ENCODE measurements around the gene MS4A3. TPM values are rescaled to one million over a fixed set of nuclear protein-coding genes. Genes with fewer than 3 reads are reported as not detected.

The MS4A3 gene
- total RNA-seq, 2 experiments from 2014 or later, result not detected

DNA sequence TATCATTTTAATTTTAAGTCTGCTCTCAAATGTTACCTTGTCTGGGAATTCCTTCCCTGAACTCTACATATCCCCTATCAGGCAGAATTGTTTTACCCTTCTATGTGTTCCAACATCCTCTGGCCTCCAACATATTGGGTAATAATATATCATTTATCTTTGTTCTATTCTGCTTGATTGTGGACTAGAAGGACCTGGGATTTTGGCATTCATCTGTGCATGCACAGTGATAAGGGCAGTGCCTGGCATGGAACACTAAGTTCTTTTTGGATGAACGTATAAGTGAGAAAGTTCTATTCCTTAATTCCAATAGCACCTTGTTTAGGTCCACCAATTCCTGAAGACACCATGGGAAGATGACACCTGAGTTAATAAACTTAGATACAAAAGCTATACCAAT is 30.8 kb downstream of the MS4A3 start:
- Histone ChIP-seq H3K4me1 (ENCODE audit: insufficient read depth, low read length, poor library complexity, severe bottlenecking) (no peaks in the 10 kb centered on the region), H2AFZ (ENCODE audit: low read length) (no peak overlapping the region), H3K9me2 (ENCODE audit: insufficient read depth, low read length) (no peaks in the 10 kb centered on the region), H3K79me2 (ENCODE audit: insufficient read depth, low read depth, low read length) (no peaks in the 10 kb centered on the region), H3K36me3 (ENCODE audit: insufficient read depth, low read length) (no peaks in the 10 kb centered on the region), H3K4me3 (ENCODE audit: low read depth, low read length, poor library complexity, severe bottlenecking) (no peak overlapping the region), H3K27ac (ENCODE audit: low read depth, low read length, poor library complexity, severe bottlenecking) (no peak overlapping the region), H3K9me3 (ENCODE audit: low read length) (no peaks in the 10 kb centered on the region), H3K4me2 (ENCODE audit: low read length) (no peak overlapping the region), H4K20me1 (ENCODE audit: insufficient read depth, low read length) (no peaks in the 10 kb centered on the region)
- CTCF ChIA-PET (ENCODE audit: unreplicated experiment), result no interaction called here
- intact Hi-C loops (cut with micrococcal nuclease; ENCODE audit: unreplicated experiment), result no loop called here
- POLR2A ChIA-PET, result no interaction called here
- TF ChIP-seq, protein P1, sequence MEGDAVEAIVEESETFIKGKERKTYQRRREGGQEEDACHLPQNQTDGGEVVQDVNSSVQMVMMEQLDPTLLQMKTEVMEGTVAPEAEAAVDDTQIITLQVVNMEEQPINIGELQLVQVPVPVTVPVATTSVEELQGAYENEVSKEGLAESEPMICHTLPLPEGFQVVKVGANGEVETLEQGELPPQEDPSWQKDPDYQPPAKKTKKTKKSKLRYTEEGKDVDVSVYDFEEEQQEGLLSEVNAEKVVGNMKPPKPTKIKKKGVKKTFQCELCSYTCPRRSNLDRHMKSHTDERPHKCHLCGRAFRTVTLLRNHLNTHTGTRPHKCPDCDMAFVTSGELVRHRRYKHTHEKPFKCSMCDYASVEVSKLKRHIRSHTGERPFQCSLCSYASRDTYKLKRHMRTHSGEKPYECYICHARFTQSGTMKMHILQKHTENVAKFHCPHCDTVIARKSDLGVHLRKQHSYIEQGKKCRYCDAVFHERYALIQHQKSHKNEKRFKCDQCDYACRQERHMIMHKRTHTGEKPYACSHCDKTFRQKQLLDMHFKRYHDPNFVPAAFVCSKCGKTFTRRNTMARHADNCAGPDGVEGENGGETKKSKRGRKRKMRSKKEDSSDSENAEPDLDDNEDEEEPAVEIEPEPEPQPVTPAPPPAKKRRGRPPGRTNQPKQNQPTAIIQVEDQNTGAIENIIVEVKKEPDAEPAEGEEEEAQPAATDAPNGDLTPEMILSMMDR (conservative IDR thresholded peaks at IDR 0.05; ENCODE audit: low read length), result no peak
- TF ChIP-seq EZH2phosphoT487 (IDR thresholded peaks at IDR 0.05; ENCODE audit: borderline replicate concordance, low read depth, low read length), result no peak
- no peak for DNase-seq (ENCODE audit: low spot score)
- no TSS peak for BruUV-seq (replicated peaks)

DNA sequence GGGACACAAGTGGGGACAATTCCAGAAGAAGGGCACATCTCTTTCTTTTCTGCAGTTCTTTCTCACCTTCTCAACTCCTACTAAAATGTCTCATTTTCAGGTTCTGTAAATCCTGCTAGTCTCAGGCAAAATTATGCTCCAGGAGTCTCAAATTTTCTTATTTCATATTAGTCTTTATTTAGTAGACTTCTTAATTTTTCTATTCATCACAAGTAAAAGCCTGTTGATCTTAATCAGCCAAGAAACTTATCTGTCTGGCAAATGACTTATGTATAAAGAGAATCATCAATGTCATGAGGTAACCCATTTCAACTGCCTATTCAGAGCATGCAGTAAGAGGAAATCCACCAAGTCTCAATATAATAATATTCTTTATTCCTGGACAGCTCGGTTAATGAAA is 31.9 kb downstream of the MS4A3 start, which contains the start of gene MS4A2:
MS4A2 (plus strand) TSS at position 301 of the 400 bp plus-strand sequence. CDS start 102 bp downstream, outside the sequence.
- no TSS peak for BruUV-seq (replicated peaks)
- ChIA-PET POLR2A (interaction anchor here (1.1 kb wide), 1 partner anchor 89 kb away, joined by 3 read pairs; no protein-coding TSS in a partner anchor), CTCF (ENCODE audit: unreplicated experiment) (no interaction called here)
- H3K79me2 ChIP-seq (ENCODE audit: insufficient read depth, low read depth, low read length), result no peaks in the 10 kb centered on the region
- no peaks in the 10 kb centered on the region for H3K4me1 ChIP-seq (ENCODE audit: insufficient read depth, low read length, poor library complexity, severe bottlenecking)
- no peaks in the 10 kb centered on the region for H3K9me3 ChIP-seq (ENCODE audit: low read length)
- H3K4me3 ChIP-seq (ENCODE audit: low read depth, low read length, poor library complexity, severe bottlenecking), result no peak within 1 kb of the TSS
- no peak within 1 kb of the TSS for H2AFZ ChIP-seq (ENCODE audit: low read length)
- H3K4me2 ChIP-seq (ENCODE audit: low read length), result no peak within 1 kb of the TSS
- no peak within 1 kb of the TSS for H3K27ac ChIP-seq (ENCODE audit: low read depth, low read length, poor library complexity, severe bottlenecking)
- H3K36me3 ChIP-seq (ENCODE audit: insufficient read depth, low read length), result no peaks in the 10 kb centered on the region
- no peaks in the 10 kb centered on the region for H4K20me1 ChIP-seq (ENCODE audit: insufficient read depth, low read length)
- TF ChIP-seq EZH2phosphoT487 (IDR thresholded peaks at IDR 0.05; ENCODE audit: borderline replicate concordance, low read depth, low read length), result no peak
- TF ChIP-seq, protein P1 (conservative IDR thresholded peaks at IDR 0.05; ENCODE audit: low read length), result no peak
- no peak for DNase-seq (ENCODE audit: low spot score)
- no peaks in the 10 kb centered on the region for H3K9me2 ChIP-seq (ENCODE audit: insufficient read depth, low read length)
- intact Hi-C loops (cut with micrococcal nuclease; ENCODE audit: unreplicated experiment), result no loop called here

DNA sequence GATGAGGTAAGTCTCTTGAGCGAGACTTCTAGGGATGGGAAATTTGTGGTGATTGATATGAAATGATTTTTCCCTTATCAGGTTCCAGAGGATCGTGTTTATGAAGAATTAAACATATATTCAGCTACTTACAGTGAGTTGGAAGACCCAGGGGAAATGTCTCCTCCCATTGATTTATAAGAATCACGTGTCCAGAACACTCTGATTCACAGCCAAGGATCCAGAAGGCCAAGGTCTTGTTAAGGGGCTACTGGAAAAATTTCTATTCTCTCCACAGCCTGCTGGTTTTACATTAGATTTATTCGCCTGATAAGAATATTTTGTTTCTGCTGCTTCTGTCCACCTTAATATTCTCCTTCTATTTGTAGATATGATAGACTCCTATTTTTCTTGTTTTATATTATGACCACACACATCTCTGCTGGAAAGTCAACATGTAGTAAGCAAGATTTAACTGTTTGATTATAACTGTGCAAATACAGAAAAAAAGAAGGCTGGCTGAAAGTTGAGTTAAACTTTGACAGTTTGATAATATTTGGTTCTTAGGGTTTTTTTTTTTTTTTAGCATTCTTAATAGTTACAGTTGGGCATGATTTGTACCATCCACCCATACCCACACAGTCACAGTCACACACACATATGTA is 39.1 kb downstream of the MS4A3 start:
- no peaks in the 10 kb centered on the region for H3K9me3 ChIP-seq (ENCODE audit: low read length)
- intact Hi-C loops (cut with micrococcal nuclease; ENCODE audit: unreplicated experiment), result no loop called here
- no peak overlapping the region for H3K4me2 ChIP-seq (ENCODE audit: low read length)
- H3K36me3 ChIP-seq (ENCODE audit: insufficient read depth, low read length), result no peaks in the 10 kb centered on the region
- H3K4me3 ChIP-seq (ENCODE audit: low read depth, low read length, poor library complexity, severe bottlenecking), result no peak overlapping the region
- no peak overlapping the region for H2AFZ ChIP-seq (ENCODE audit: low read length)
- TF ChIP-seq, protein P1 (conservative IDR thresholded peaks at IDR 0.05; ENCODE audit: low read length), result no peak
- TF ChIP-seq EZH2phosphoT487 (IDR thresholded peaks at IDR 0.05; ENCODE audit: borderline replicate concordance, low read depth, low read length), result no peak
- no peak overlapping the region for H3K27ac ChIP-seq (ENCODE audit: low read depth, low read length, poor library complexity, severe bottlenecking)
- H3K79me2 ChIP-seq (ENCODE audit: insufficient read depth, low read depth, low read length), result no peaks in the 10 kb centered on the region
- H3K4me1 ChIP-seq (ENCODE audit: insufficient read depth, low read length, poor library complexity, severe bottlenecking), result no peaks in the 10 kb centered on the region
- H3K9me2 ChIP-seq (ENCODE audit: insufficient read depth, low read length), result no peaks in the 10 kb centered on the region
- no peak for DNase-seq (ENCODE audit: low spot score)
- CTCF ChIA-PET (ENCODE audit: unreplicated experiment), result no interaction called here
- POLR2A ChIA-PET, result interaction anchor here (0.6 kb wide), 1 partner anchor 789 kb away, joined by 3 read pairs; no protein-coding TSS in a partner anchor
- BruUV-seq (replicated peaks), result no TSS peak
- no peaks in the 10 kb centered on the region for H4K20me1 ChIP-seq (ENCODE audit: insufficient read depth, low read length)
